Vagina (tissue), 2 donors: ENCODE results near the gene KIN.

Experiments used
- CTCF ChIP-seq, 3 experiments: fragments of 450-650 bp in 2 of 3; fragments of 200-600 bp in 1 of 3; sonication (generic) in 1 of 3; IDR thresholded peaks; one replicate each; pipeline ENCODE4 v1.5.1; 2017 to 2019; ENCODE audit warnings: antibody characterized with exemption in 3 of 3, mild to moderate bottlenecking in 2 of 3, moderate library complexity in 2 of 3
- POLR2A ChIP-seq, 2 donors: fragments of 450-650 bp; IDR thresholded peaks; one replicate each; pipeline ENCODE4 v1.6.1; 2017; ENCODE audit warnings: antibody characterized with exemption in 2 of 2, mild to moderate bottlenecking in 2 of 2, moderate library complexity in 2 of 2
- POLR2AphosphoS5 ChIP-seq, 2 donors: sonication (generic); formaldehyde crosslinking; IDR thresholded peaks; one replicate each; pipeline ENCODE4 v1.9.0; 2017; ENCODE audit warnings: antibody characterized with exemption in 2 of 2, mild to moderate bottlenecking in 2 of 2, low read depth in 1 of 2; ENCODE audit not compliant: insufficient read depth in 1 of 2

- TF ChIP-seq POLR2AphosphoS5 (IDR thresholded peaks at IDR 0.05; ENCODE audit: insufficient read depth in 1 of 2, low read depth in 1 of 2) = no peak
- no peak for TF ChIP-seq CTCF (IDR thresholded peaks at IDR 0.05)
- no peak for TF ChIP-seq POLR2A (IDR thresholded peaks at IDR 0.05)
These were observed 14.8 kb upstream of the KIN start for GRCh38 chr10:7802606-7803005.
